ENCODE results near the gene CAPZB.

The CAPZB gene

GRCh38 chr1:19469004-19469403 is 16.3 kb downstream of the CAPZB start:
- no peak for DNase-seq

DNA sequence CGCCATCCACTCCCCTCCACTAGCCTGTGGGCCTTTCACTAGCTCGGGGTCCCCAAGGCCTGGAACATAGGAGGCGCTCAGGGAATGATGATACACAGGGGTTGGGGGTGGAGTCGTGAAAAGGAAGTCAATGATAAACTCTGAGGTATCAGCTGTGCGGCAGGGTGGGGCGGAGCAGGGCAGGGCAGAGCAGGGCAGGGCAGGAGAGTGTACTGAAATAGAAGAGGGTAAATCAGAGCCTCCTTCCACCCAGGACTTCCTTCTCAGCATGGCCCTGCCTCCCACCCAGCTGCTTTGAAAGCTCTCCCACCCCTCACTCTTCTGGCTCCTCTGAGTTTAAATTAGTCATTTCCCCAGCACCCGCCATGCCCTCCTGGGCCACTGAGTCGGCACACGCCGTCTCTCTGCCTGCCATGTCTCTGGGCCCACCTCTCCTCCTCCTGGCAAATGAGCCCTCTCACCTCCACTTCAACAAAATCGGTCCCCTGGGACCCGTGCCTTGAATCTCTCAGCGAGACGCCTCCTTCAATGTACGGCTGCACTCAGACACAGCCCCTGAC is 16.9 kb downstream of the CAPZB start:
- DNase-seq, result no peak

DNA sequence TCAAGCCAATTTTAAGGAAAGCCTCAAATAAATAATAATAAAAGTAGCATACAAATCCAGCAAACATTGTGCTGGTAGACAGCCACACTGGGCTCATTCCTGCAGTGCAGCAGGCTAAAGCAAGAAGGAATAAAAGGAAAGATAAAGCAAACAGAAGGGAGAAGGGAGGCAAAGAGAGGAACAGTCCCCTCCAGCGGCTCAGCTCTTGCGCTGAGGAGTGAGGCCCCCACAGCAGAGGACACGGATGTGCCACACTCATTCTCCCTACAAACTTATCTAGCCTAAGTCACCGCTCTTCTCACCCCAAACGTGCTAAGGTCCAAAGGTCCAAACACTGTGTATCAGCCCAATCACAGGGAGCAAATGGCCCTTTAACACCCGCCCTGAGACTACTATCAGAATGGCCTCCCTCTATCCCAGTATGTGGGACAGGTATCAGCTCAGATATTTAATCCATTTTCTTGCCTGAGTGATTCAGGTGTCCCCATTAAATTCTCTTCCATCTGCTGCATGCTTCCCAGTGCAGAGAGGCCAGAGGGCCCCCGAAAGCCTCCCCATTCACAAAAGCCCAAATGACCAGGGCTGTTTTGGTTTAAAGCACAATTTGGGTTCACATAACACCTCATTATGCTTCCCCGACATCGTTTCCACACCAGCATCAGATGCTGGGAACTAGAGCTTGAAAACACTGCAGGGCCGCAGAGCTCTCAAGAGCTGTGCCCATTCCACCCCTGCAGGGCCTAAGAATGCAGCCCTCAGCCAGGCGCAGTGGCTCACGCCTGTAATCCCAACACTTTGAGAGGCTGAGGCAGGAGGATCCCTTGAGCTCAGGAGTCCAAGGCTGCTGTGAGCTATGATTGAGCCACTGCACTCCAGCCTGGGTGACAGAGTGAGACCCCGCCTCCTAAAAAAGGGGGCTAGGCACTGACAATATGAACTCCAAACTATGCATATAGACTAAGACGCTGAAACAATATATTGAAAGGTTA is 17.8 kb downstream of the CAPZB start:
- DNase-seq, result no peak

DNA sequence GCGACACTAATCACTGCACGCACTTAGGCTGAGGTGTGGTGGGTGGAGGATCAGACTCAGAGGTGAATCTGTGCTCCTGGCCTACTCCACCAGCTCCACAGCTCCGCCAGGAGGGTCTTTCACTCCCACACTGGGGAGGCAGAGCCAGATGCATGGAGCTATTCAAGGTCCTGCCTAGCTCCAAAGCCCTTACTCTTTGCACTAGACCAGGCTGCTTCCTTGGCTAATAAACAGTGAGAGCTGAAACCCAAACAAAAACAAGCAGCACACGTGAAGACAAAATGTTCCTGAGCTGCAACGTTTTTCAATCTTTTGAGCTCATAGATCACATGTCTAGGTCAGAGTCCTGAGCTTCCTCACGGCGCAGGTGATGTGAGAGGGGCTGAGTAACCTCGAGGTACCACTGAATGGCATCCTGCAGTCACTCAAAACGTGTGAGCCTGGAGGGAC is 19.2 kb downstream of the CAPZB start:
- no peak for DNase-seq

DNA sequence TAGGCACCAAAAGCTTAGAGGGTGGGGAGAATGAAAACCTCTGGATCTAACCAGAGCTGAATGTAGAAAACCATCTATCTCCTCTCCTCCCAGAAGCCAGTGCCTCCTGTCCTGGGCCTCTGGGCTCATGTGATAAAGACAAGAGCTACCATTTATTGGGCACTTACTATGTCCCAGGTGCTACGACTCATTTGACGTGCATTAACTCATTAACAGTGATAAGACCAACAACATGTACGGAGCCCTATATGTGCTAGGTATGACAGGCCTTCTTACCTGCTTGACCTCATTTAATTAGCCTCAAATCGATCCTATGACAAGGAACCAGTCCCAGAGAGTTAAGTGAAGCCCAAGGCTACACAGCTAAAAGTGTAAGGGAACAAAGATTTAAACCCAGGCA is 19.7 kb downstream of the CAPZB start:
- no peak for DNase-seq

GRCh38 chr1:19465123-19465522 is 20.2 kb downstream of the CAPZB start:
- DNase-seq, result no peak

DNA sequence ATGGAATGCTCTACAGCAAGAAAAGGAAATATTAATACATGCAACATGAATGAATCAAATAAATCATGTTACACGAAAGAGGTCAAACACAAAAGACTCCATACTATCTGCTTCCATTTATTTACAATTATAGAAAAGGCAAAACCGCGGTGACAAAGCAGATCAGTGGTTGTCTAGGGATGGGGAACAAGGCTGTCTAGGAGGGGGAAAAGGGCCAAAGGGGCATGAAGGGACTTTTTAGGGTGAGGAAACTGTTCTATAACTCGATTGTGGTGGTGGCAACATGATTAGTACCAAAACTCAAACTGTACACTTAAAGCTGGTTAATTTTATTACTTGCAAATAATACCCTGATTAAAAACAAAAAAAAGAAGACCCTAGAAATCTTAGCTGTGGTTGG is 20.6 kb downstream of the CAPZB start:
- DNase-seq, result no peak

GRCh38 chr1:19463504-19463803 is 21.9 kb downstream of the CAPZB start:
- no peak for DNase-seq

DNA sequence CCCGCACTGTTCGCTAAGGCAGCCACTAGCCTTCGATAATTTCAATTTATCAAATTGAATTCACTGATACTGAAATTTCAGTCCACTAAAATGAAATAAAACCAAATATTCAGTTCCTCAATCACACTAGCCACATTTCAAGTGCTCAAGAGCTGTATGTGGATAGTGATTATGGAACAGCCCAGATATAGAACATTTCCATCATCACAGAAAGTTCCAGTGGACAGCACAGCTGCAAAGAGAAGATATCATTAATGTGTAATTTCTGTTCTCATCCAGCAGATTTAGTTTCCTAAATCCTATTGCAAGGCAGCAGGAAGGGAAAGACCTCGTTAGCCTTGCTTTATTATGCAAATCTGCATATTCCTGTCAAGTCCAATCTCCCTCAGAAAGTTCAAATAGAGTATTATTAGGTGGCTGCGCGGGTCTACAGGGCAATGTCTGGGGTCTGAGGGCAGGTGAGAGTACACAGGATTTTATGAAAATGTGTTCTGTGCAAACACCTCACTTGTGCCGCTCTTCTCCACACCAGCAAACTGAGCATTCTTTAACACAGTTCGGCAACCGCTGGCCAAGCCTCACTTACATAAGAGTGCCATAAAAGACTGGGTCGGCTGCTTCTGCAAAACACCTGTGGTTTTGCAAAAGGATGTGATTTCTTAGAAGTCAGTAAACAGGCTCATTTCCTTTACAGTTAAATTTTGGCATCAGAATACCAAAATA is 22.4 kb downstream of the CAPZB start:
- no peak for DNase-seq

DNA sequence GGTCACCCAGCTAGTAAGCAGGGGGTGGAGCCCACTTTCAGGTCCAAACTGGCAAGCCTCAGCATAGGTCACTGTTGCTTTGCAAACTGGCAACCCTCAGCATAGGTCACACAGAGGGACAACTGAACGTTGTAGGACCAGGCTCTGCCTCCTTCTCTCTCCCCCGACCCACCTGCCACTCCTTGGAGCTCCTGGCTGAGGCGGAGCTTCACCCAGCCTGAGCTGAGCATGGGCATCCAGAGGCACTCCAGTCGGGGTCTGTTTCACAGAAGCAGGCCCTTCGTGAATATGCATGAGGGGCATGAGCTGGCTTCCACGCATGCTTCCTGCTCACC is 24.2 kb downstream of the CAPZB start:
- DNase-seq, result no peak

GRCh38 chr1:19460535-19461219 is 24.7 kb downstream of the CAPZB start:
- no peak for DNase-seq

DNA sequence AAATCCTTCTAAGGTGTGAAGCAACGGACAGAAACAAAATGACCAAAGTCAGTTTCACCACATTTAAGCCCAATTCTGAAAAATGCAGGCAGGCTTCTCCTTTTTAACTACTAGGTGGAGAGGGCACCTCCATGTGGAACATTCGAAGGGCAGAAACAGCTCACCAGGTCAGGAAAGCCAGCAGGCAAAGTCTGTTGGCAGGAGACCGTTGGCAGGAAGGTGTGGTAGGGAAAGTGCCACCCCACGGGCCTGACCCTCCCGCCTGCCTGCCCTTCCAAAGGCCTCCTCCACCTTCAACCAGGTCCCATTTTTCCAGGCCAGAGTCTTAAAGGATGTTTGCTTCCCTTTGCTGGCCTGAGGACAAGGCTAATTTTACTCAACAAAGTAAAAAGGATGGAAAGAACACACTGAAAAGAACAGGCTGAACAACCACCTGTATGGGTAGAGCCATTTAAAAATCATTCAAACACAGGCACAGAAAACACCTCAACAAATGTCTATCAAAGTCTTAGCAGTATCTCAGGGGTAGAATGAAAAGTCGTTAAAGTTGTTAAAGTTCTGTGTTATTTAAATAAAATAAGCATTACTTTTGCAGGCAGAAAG is 26.4 kb downstream of the CAPZB start:
- no peak for DNase-seq

DNA sequence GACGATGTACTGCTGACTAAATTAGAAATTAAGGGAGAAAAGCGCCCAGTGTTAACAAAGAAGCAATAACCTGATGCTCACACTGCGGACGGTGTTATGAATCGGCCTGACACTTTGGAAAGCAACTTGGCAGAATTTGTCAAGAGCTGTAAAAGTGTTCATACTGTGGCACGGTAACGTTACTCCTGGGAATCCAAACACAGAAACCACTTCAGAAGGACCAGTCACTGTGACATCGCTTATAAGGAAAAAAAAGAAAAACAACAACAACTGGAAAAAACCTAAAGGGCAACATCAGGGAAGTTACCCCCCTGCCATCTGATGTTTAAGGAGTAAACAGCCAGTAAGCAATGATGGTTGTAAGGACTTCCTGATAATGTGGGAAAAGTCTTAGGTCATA is 27.7 kb downstream of the CAPZB start:
- no peak for DNase-seq

GRCh38 chr1:19456968-19457441 is 28.3 kb downstream of the CAPZB start:
- DNase-seq, result no peak

DNA sequence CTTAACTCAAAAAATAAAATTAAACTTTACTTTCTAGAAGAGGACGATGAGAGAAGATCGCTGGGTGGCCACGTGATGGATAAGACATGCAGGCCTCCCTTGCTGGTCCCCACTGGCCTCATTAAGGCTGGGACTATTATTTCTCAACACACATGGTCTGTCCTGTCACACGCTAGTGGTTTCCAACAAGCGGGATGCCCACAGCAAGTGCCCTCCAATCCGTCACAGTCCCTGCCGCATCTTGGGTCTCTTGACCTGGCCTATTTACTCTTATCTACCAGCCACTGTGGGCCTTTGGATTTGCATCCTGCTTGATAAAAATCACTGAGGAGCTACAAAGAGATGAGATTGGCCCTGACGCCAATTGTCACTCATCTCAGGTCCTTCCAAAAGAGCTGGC is 30.0 kb downstream of the CAPZB start:
- DNase-seq, result no peak

DNA sequence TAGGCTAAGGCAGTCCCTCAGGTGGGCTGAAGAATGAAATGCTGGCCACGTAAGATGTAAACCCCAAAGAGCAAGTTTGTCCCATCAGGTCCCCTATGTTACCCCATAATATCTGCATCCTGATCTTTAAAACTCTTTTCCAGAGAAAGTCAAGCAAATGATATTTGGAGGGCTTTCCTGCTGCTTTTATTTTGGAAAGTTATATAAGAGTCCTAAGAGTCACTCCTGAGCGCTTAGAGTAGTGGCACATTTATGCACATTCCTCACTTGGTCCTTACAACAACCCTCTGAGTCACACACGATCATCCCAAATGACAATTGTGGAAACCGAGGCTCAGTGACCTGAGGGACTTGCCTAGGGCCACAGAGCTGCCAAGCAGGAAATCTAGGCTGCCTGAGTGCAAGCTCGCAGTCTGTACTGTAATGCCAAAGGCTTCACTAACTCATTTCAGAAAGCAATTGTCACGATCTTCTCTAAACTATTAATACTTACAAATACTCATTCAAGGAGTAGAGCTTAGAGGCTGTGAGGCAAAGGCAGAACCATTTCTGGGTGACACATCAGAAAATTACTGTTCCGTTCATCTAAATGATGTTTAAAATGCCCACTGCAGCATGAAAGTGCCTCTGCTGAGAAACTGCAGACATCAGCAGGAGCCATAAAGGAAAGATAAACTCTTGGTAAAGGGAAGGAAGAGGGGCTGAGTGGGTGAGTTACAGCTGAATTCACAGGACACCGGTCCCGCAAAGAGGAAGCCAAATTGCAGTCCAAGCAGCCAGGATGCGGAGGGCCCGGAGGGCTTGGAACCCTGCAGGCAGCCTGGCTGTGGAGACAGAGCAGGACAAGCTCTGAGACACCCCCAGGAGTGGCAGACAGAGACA is 30.8 kb downstream of the CAPZB start:
- peak in 10 of 51 donors; percentile 16 to 39 (median 30) for DNase-seq

GRCh38 chr1:19453741-19454201 is 31.6 kb downstream of the CAPZB start:
- peak in 11 of 51 donors; percentile 21 to 48 (median 28) for DNase-seq

DNA sequence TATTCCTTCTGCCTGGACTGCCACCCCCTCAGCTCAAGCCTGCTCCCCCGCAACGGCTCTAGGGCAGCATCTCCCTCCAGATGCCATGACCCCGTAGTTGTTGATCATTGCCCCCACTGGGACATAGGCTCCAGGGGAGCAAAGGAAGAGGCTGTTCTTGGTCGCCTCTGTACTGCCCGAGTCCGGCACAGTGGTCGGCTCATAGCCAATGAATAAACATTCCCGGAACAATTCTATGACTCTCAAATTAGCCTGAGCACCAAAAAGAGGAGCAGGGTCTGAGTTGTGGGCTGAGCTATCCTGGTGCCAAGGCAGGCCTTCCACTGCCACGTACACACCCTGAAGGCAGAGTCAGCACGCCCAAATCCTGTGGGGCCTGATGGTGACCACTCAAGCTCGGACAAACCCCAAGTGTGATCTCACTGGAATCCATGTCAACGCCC is 33.1 kb downstream of the CAPZB start:
- no peak for DNase-seq

DNA sequence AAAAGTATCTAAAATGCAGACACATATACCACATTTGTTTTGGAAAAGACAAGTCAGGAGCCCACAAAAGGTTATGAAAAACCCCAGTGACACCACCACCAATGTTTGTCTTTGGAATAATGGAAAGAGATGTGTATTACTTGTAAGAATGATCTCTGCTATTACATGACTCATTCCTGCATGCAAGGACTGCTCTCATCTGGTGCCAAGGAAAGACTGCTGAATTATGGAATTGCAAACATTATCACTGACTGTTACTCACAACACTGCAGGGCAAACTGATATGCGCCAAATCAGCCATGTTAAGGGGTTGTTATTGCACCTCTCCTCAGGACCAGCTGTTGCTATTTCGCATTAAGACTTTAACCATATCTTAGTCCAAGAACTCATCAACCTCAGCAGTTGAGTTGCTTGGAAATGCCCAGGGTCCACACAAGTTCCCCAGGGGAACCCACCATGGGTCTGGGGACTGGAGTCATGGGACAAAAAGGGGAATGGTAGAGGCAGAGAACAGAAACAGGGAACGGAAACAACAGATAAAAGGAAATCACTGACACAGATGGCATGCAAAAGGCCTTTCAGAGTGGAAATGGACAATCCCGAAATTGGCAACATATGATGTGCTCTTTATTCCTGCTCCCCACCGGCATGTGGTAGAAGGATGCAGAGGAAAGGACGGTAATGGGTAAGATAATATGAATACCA is 34.4 kb downstream of the CAPZB start:
- DNase-seq, result no peak
